Brain microvascular endothelial cell (primary cell): ENCODE measurements around the gene SMOC2.

Experiments used
- DNase-seq: peaks from one replicate; pipeline ENCODE4 v3.0.0-alpha.2; 2020
- H3K27ac ChIP-seq: fragments of 250-450 bp; sonication (Bioruptor Pico); 2 replicates; pipeline ENCODE4 v1.5.1; 2020; ENCODE audit warnings: mild to moderate bottlenecking, moderate library complexity
- H3K27me3 ChIP-seq: fragments of 250-450 bp; sonication (Bioruptor Pico); replicated peaks from 2 replicates; pipeline ENCODE4 v1.5.1; 2020; ENCODE audit warnings: mild to moderate bottlenecking
- H3K36me3 ChIP-seq: fragments of 250-450 bp; sonication (Bioruptor Pico); replicated peaks from 2 replicates; pipeline ENCODE4 v1.5.1; 2020; ENCODE audit warnings: mild to moderate bottlenecking
- H3K4me3 ChIP-seq: 2 replicates; pipeline ENCODE4 v1.5.1; 2011; ENCODE audit warnings: low read depth, mild to moderate bottlenecking, control low read depth, low read length, moderate library complexity
- in situ Hi-C: cut with HindIII; loops from 2 replicates; pipeline ENCODE4 v1.10.0; 2017; ENCODE audit warnings: low sequenced_read_pairs, low pct_ligation_motif_present
- TF ChIP-seq, protein P1 (sequence below): IDR thresholded peaks from 2 replicates; pipeline ENCODE4 v1.5.1; 2011; ENCODE audit warnings: low read depth, mild to moderate bottlenecking, moderate library complexity, low read length, control low read depth, inconsistent platforms; ENCODE audit errors: missing control alignments

The SMOC2 gene

DNA sequence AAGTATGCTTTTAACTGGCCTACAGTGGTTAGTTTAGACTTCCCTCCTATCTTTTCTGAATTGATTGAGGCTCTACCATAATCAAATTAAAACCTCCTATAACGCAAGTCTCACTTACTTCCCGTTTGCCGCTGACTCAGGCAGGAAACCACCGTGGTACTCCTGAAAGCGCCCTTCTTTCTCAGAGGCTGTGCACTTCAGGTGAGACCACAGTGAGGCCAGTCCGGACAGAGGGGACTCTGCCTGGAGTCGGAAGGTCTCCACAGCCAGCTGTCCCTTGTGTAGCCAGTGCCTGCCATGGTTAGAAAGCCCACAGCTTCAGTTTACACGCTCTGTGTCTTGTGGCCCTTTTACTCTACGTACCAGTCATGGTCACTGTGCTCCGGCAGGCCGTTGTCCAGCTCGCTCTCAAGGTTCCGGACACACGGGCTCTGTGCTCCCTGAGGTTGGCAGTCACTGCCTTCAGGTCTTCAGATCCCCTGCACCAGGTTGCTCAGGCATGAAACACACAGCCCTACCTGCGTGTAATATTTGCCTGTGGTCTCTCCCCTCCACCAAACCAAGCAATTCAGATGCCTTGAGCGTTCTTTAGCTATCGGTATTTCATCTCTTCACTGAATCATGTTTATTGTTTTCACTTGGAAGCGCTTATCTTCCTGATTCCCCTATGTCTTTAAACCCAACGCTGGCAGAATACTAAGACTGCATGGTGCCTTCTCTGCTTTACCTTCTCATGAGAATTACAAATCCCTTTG, 178.8 kb downstream of the SMOC2 start:
- DNase-seq: no peak
- no peaks in the 10 kb centered on the region for H3K27me3 ChIP-seq
- in situ Hi-C loops: no loop called here
- TF ChIP-seq, protein P1, sequence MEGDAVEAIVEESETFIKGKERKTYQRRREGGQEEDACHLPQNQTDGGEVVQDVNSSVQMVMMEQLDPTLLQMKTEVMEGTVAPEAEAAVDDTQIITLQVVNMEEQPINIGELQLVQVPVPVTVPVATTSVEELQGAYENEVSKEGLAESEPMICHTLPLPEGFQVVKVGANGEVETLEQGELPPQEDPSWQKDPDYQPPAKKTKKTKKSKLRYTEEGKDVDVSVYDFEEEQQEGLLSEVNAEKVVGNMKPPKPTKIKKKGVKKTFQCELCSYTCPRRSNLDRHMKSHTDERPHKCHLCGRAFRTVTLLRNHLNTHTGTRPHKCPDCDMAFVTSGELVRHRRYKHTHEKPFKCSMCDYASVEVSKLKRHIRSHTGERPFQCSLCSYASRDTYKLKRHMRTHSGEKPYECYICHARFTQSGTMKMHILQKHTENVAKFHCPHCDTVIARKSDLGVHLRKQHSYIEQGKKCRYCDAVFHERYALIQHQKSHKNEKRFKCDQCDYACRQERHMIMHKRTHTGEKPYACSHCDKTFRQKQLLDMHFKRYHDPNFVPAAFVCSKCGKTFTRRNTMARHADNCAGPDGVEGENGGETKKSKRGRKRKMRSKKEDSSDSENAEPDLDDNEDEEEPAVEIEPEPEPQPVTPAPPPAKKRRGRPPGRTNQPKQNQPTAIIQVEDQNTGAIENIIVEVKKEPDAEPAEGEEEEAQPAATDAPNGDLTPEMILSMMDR: no peak
- H3K4me3 ChIP-seq: no peak overlapping the region
- H3K36me3 ChIP-seq: no peaks in the 10 kb centered on the region
- H3K27ac ChIP-seq: no peak overlapping the region

DNA sequence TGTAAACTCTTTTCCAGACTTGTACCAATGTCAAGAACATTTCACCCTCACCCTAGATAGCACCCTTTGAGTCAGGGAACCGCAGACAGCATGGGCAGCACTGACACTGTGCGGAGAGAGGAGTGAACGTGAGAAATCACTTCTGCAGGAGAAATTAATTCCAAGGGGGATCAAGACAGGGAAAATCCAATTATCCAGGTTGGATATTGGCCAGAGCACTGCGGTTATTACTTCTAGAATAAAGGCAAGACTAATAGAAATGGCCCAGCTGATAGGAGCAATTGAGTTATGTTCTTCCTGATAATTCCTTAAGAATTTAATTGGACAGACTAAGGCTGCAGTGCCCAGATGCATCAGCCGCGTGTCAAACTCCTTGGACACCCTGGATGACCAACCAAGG, 179.6 kb downstream of the SMOC2 start:
- Histone ChIP-seq H3K36me3 (no peaks in the 10 kb centered on the region), H3K27ac (no peak overlapping the region), H3K27me3 (no peaks in the 10 kb centered on the region), H3K4me3 (no peak overlapping the region)
- TF ChIP-seq, protein P1: no peak
- DNase-seq: no peak
- in situ Hi-C loops: no loop called here

DNA sequence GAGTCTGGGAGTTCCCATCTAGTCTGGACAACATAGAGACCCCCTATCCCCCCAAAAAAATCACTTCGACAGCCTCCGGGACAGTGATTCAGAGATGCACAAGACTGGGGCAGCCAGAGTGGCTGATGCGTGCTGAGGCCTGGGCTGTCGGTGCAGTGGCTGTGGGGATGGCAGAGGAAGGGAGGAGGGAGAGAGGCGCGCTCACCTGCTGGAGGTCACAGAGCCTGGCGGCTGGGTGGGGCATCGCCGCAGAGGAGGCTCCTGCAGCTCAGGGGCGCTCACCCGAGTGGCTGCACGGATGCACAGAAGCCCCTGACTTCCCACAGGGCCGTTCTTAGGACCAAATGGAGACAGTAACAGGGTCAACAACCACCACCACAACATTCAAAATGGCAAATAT, 182.8 kb downstream of the SMOC2 start:
- Histone ChIP-seq H3K27me3 (no peaks in the 10 kb centered on the region), H3K4me3 (no peak overlapping the region), H3K36me3 (no peaks in the 10 kb centered on the region), H3K27ac (no peak overlapping the region)
- in situ Hi-C loops: no loop called here
- TF ChIP-seq, protein P1: no peak
- DNase-seq: no peak

DNA sequence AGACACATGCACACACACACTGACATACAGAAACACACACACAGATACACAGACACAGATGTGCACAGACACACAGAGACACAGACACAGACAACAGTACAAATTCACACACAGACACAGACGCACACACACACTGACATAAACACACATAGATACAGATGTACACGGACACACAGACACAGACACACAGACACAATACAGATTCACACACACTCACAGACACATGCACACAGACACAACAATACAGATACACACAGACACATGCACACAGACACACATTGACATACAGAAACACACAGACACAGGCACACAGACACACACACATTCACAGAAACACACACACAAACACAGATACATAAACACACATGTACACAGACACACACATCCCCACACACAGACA, 183.6 kb downstream of the SMOC2 start:
- Histone ChIP-seq H3K36me3 (no peaks in the 10 kb centered on the region), H3K27ac (no peak overlapping the region), H3K27me3 (no peaks in the 10 kb centered on the region), H3K4me3 (no peak overlapping the region)
- TF ChIP-seq, protein P1: no peak
- no peak for DNase-seq
- in situ Hi-C loops: no loop called here

DNA sequence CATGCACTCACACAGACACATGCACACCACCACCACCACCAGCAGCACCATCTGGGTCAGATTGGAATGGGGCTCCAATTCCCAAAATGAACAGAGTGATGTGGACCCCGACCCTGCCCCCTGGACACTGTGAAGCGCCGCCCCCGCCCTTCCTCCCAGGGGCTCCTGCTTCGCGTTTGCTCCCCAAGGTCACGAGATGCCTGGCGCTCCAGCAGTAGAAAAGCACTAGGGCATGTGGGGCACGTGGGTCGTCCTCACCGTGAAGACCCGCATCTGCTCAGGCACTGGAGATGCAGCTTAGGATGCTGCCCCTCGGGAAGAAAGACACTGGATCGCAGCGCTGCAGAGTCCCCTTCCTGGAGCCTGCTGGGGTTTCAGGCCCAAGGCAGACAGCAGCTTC, 184.0 kb downstream of the SMOC2 start:
- H3K4me3 ChIP-seq: no peak overlapping the region
- no peaks in the 10 kb centered on the region for H3K36me3 ChIP-seq

DNA sequence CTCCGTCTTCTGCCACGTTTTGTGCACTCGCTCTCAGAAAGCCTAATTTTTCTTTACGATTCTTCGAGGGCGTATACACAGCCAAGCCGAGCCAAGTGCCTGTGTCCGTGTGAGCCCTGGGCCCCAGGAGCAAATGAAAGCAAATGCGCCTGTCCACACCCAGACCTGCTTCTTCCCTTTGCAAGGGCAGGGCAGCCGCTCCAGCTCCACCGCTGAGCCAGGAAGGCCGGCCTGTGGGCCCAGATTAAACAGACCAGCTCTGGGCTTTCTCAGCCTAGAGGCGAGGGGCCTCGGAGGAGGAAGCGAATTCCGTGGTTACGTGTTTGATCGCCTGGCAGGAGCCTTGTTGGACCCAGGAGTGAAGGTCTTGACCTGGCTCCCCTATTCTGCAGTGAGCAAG, 184.6 kb downstream of the SMOC2 start:
- TF ChIP-seq, protein P1: no peak
- no peak overlapping the region for H3K4me3 ChIP-seq
- H3K27ac ChIP-seq: no peak overlapping the region
- H3K27me3 ChIP-seq: no peaks in the 10 kb centered on the region
- no peak for DNase-seq
- no peaks in the 10 kb centered on the region for H3K36me3 ChIP-seq
- in situ Hi-C loops: no loop called here

More for the DNA sequence above, 184.0 kb downstream of the SMOC2 start:
- TF ChIP-seq, protein P1: no peak
- in situ Hi-C loops: no loop called here
- no peak overlapping the region for H3K27ac ChIP-seq
- no peaks in the 10 kb centered on the region for H3K27me3 ChIP-seq
- no peak for DNase-seq
